Smooth muscle cell of the brain vasculature (primary cell): Measurements from ENCODE around the gene LDLRAD3.
"Not testable (repeated sequence)": the region's sequence is repeated elsewhere in the genome, so short reads cannot be mapped to it uniquely, and the experiment has no call there.

Source experiments
- DNase-seq: peaks from one replicate; pipeline ENCODE4 v3.0.0-alpha.2; 2012; ENCODE audit warnings: low read depth, low spot score

The LDLRAD3 gene

GRCh38 chr11:35994421-35994820 lies 50.6 kb downstream of the LDLRAD3 start:
- no peak for DNase-seq

- DNase-seq = no peak
Observed at GRCh38 chr11:35995681-35996271, 51.9 kb downstream of the LDLRAD3 start.

DNA sequence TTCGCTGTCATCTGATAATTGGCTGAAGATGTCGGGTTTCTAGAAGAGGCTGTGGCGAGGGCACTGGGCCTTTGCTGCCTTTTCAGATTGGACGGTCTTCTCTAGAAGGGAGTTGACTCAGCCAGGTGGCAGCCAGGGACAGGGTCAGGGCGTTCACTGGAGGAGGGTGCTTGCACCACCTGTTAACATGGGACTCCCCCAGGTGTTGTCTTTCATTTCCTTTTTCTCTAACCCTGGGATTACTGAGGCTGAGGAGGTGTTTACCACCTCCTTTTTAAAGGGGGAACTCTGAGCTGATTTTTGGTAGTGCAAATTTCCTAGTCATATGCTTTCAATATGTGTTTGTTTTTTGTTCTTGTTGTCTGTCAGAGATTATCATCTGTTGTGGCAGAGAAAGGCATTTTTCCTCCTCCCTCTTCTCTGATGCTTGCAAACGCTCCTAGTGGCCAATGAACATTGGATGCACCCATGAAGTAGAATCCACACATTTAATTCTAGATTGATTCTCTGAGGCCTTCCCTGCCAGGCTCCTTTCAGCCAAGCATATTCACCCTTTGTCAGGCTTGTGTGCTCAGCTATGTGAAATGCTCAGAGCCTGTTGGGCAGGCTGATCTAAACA lies 54.1 kb downstream of the LDLRAD3 start:
- no peak for DNase-seq

GRCh38 chr11:35998634-35999033 lies 54.8 kb downstream of the LDLRAD3 start:
- no peak for DNase-seq

DNA sequence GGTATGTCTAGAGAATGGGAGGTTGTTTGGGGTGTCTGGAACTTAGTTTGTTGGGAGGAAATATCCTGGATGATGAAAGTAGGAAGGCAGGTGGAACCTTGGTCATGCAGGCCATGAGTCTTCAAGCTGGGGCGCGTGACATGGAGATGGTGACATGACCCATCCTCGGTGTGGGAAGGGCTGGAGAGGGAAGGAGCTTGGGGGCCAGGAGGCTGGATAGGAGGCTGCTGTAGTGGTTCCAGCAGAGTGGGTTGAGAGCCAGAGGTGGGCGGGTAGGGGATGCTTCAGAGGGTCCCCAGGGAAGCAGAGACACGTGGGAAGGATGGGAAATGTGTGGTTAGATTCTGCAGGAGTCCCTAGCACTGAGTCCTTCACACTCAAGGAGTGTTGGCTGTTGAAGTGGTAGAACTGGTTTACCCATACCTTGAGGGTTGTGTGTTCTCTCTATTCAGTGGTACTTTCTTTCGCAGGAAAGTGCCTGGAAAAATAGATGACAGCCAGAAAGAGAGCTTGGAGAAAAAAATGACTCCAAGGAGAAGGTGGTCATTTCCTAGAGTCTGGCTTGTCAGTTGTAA lies 56.8 kb downstream of the LDLRAD3 start:
- DNase-seq = no peak

GRCh38 chr11:36002196-36002595 lies 58.3 kb downstream of the LDLRAD3 start:
- no peak for DNase-seq

DNA sequence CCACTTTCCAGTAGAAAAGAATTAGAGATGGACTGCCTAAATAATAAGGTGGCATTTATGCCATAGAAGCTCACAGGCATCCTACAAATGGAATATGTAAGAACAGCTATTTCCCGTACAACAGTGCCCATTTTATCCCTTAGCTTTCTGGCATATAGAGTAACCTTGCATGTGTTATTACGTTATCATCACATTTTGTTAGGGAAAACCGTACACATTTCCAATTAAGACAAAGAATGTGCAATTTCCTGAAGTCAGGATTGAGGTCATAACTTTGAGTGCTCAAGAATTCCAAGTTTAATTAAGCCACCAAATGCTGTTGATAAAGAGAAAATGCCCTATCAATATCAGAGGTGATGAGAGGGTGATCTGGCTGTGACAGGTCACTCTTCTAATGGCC lies 58.9 kb downstream of the LDLRAD3 start:
- no peak for DNase-seq

GRCh38 chr11:36006556-36006955 lies 62.7 kb downstream of the LDLRAD3 start:
- DNase-seq = no peak

- DNase-seq = no peak
Observed at GRCh38 chr11:36007127-36007655, 63.3 kb downstream of the LDLRAD3 start.

- no peak for DNase-seq
Observed at GRCh38 chr11:36008584-36008983, 64.7 kb downstream of the LDLRAD3 start.

DNA sequence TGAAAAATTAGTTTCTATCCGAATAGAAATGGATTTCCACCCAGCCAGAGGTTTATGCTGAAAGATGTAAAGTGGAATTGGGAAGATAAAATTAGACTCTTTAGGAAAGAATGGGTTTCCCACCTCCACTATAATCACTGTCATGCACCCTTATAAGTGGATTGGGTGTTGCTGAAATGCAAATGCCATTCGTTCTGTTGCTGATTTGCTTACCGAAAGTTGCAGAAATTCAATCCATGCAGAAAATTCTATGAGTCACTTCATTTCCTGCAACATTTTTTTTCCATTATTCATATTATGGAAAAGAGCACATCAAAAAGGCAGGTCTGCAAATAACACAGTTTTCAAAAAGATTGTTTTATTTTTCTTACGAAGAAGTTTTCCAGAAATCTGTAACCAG lies 65.6 kb downstream of the LDLRAD3 start:
- no peak for DNase-seq

GRCh38 chr11:36010010-36010740 lies 66.3 kb downstream of the LDLRAD3 start:
- DNase-seq = peak; percentile 59

DNA sequence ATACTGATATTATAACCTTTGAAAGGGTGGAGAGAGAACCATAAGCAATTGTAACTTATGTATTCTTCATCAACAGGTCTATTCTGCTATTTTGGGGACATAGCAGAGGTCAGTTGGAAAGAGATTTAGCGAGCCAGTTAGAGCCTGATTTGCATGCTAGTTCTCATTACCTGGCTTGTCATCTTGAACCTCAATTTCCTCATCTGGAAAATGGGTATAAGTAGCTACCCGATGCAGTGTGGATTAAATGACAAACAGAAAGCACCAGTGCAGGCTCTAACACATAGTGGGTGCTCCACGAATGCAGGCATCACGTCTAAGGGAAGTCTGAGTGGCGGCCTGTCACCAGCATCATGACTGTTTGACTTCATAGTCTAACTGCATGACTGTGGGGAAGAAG lies 67.7 kb downstream of the LDLRAD3 start:
- no peak for DNase-seq

DNA sequence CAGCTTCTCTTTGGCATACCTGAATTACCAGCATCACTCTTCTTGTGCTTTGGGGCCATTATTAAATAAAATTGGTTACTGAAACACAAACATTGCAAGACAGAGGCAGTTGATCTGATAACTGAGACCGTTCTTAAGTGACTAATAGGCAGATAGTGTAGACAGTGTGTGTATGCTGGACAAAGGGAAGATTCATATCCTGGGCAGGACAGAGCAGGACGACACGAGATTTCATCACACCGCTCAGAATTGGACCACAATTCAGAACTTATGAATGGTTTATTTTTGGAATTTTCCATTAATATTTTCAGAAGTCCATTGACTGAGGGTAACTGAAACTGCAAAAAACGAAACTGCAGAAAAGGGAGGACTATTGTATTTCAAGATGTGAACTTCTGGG lies 68.6 kb downstream of the LDLRAD3 start:
- no peak for DNase-seq

DNA sequence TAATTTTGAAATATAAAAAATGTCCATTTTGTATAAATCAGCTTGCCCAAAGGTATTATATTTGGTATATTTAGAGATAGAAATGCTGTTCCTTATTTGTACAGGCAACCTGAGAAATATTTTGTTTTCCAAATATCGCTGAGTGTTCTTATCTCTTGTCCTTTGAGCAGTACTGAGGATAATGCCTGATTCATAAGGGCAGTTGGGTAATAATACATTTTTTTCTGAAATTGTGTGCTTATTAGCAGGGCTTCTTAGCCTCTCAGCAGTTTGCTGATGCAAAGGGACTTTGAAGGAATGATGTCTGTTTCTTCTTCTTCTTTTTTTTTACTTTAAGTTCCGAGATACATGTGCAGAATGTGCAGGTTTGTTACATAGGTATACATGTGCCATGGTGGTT lies 69.1 kb downstream of the LDLRAD3 start:
- DNase-seq = no peak

GRCh38 chr11:36013446-36013845 lies 69.6 kb downstream of the LDLRAD3 start:
- not testable (repeated sequence) for DNase-seq

DNA sequence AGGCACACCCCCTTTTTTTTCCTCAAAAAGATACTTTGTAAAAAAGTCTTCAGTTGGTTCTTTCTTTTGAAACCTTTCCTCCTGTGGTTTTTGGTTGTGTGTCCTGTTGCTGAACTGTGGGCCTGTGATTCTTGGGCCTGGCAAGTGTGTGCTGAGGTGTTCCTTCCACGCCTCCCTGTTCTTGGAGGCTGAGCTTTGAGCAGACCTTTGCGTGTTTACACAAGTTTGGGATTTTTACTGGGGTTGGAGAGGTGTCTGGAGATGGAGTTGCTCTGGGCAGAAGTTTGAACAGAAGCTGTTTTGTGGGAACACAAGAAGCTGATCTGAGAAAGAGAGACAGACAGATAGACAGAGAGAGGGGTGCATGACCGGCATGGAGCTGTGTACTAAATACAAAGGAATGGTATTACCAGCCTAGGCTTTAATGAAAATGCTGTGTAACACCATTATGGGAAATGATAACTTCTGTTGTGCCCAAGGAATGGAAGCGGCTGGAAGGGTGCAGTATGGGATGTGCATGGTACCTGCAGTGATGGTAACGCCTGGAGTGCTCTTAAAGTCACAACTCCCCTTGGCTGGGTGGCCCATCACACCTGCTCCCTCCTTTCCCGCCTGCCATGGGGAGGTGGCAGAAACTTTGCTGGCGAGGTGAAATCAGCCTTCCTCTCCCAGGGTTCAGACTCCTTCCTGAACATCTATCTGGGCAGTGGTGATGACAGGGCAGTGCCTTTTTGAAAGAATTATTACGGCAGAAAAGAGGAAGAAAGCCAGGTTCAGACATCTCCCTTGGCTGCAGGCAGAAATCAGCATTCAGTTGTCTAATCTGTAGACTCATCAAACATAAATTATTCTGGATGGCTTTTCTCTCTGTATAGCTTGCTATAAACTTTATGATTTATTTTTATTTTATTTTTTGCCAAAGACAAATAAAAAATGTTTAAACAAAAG lies 70.4 kb downstream of the LDLRAD3 start:
- DNase-seq = no peak

- DNase-seq = no peak
Observed at GRCh38 chr11:36014898-36015665, 71.2 kb downstream of the LDLRAD3 start.

- DNase-seq = no peak
Observed at GRCh38 chr11:36015799-36016198, 71.9 kb downstream of the LDLRAD3 start.

DNA sequence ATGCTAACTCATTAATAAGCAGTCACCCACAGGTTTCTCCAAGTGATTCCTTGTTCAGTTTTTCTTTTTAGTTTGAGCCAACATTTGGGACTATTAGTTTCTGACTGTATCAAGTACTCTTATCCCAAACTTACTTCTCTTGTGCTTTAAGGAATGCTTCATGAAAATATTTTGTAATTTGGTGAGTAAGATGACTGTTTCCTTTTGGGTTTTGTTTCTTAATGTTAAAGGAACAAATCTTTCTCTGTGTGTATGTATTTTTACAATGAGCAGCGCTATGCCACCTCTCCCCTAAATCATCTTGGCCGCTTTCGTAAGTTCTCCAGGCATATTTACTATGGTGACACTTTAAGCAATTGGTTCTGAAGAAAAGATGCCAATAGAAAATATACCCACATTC lies 72.4 kb downstream of the LDLRAD3 start:
- DNase-seq = no peak

- no peak for DNase-seq
Observed at GRCh38 chr11:36016709-36017108, 72.8 kb downstream of the LDLRAD3 start.
